HG03571 (cell line): ENCODE measurements around the gene OR2A5.
"Not testable (repeated sequence)": the region's sequence is repeated elsewhere in the genome, so short reads cannot be mapped to it uniquely, and the experiment has no call there.

ENCODE experiments used
- ATAC-seq: cut with Tn5 transposase; IDR thresholded peaks from one replicate; pipeline ENCODE4 v1.9.1; 2021; ENCODE audit not compliant: unreplicated experiment

The OR2A5 gene, protein sequence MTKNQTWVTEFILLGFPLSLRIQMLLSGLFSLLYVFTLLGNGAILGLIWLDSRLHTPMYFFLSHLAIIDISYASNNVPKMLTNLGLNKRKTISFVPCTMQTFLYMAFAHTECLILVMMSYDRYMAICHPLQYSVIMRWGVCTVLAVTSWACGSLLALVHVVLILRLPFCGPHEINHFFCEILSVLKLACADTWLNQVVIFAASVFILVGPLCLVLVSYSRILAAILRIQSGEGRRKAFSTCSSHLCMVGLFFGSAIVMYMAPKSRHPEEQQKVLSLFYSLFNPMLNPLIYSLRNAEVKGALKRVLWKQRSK

DNA sequence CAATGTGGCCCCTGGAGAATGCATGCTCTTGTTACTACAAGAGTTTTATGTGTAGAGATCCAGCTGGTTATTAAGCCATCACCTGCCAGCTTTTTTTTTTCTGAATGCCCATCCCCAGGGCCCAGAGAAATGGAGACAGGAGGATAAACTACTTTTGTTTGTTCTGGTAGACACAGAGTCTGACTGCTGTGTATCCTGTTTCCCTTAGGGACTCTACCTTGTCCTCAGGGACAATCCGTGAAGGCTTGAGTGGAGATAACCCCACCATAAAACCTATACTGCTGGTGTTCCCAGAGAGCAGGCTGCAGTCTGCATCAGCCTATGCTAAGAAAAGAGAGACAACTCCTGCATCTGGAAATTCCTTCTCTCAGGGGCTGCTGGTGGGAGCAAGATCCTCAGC is at the start of gene OR2A5:
OR2A5 (plus strand) TSS at position 301 of the 400 bp plus-strand sequence. CDS start 1,454 bp downstream, outside the sequence.
- no peak for ATAC-seq

DNA sequence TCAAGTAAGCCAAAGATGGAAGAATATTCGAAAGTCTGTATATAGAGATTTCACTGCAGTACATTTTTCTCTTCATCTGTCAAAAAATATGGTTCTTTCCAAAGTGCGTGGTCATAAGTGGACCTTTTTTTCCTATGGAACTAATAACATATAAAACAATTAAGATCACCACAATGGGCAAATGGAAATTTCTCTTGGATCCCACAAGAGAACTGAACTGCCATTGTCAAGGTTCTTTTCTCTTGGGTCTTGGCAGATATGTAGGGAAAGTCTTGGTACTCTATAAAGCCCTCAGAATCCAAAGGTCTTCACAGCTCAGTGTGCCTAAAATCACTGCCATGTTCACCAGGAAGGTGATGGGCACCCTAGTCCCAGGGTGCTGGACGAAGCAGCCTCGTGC is 48.7 kb upstream of the OR2A5 start, which contains the start of gene OR6B1:
OR6B1 (plus strand) TSS at position 301 of the 400 bp plus-strand sequence. CDS start 3,677 bp downstream, outside the sequence.
- no peak for ATAC-seq

DNA sequence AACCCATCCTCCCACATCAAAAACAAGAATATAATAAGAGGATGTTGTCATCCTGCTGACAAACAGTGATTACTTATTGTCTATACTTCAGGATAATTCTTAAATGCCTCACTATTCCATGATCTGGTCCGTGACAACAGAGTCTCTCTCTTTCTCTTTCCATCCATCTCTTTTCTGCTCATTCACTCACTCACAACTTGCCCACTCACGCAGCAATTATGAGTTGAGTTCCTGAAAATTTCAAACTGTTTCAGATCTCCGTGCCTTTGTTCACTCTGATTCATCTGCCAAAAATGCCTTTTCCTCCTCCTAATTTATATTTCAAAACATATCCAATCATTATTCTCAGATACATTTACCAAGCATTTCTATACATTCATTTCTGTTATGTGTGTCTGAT is 47.2 kb upstream of the OR2A5 start:
- ATAC-seq, result no peak

DNA sequence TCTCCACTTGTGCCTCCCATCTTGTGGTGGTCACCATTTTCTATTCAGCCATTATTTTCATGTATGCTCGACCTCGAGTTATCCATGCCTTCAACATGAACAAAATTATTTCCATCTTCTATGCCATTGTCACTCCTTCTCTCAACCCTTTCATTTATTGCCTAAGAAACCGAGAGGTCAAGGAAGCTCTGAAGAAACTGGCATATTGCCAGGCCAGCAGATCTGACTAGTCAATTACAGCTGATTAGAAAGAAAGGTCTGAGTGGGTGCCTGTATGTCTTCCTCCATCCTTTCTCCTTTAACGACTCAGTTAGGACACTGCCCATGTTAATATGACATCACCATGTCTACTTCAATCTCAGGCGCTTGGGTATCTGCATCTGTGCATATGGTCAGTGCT is 44.0 kb upstream of the OR2A5 start:
- ATAC-seq, result no peak

DNA sequence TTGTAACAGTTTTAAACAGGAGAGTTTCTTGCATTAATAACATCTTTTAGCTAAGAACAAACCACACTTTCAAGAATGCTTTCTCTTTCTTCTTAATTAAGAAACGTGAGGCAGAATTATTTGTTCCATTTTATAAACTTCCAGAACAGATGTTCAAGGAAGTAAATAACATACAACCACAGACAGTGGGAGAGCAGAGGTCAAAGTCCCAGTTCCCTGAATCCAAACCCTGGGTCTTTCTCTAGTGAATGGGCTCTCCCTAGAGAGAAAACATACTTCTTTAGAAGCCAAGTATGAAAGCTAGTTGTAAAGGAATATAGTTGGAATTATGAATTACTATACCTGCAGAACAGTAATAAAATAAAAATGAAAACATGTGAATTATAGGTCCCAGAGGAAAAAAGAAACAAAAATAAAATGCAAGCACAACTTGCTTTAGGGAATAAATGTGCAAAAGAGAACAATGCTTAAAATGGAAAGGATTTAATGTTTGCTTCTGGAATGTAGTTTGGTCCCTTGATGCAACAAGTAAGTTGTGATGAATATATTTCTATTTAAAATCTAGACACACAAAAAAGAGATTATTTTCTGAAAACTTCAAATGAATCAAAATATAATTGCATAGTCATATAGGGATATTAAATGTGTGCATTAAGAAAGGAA is 42.6 kb upstream of the OR2A5 start:
- no peak for ATAC-seq

DNA sequence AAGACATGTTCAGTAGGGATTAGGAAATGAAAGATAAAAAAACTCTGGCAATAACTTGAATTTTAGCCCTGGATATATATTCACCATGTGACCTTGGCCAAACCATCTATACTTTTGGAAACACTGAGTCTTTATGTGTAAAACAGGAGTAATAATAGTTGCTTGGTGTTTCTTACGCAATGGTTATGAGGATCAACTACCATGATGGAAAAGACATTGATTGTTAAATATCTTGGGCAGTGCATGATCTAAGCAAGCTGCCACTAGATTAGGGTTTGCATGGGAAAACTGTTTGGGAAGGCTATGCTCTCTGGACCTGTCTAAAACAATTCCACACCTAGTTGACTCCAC is 42.1 kb upstream of the OR2A5 start:
- no peak for ATAC-seq

DNA sequence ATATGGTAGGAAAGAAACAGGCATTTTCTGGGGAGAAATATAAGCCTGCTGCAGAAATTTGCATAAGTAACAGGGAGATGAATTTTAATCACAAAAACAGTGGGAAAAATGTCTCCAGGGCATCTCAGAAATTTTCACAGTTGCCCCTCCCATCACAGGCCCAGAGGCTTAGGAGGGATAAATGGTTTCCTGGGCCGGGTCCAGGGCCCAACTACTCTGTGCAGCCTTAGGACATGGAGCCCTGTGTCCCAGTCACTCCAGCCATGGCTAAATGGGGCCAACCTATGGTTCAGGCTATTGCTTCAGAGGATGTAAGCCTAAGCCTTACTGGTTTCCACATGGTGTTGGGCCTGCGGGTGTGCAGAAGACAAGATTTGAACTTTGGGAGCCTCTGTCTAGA is 39.4 kb upstream of the OR2A5 start:
- no peak for ATAC-seq

DNA sequence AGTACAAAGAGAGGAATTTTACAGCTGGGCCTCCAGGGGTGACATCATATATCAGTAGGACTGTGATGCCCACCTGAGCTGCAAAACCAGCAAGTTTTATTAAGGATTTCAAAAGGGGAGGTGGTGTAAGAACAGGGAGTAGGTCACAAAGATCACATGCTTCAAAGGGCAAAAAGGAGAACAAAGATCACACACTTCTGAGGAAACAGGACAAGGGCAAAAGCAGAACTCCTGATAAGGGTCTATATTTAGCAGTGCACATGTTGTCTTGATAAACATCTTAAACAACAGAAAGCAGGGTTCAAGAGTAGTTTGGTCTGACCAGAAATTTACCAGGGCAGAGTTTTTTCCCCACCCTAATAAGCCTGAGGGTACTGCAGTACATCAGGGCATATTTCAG is 38.7 kb upstream of the OR2A5 start:
- not testable (repeated sequence) for ATAC-seq

DNA sequence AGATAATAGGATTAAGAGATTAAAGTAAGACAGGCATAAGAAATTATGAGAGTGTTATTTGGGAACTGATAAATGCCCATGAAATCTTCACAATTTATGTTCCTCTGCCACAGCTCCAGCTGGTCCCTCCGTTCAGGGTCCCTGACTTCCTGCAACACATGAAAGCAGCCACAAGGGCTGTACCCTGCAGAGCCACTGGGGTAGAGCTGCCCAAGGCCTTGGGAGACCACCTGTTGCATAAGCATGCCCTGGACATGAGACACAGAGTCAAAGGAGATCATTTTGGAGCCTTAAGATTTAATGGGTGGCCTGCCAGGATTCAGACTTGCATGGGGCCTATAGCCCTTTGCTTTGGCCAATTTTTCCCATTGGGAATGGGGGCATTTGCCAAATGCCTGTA is 37.9 kb upstream of the OR2A5 start:
- ATAC-seq, result not testable (repeated sequence)

DNA sequence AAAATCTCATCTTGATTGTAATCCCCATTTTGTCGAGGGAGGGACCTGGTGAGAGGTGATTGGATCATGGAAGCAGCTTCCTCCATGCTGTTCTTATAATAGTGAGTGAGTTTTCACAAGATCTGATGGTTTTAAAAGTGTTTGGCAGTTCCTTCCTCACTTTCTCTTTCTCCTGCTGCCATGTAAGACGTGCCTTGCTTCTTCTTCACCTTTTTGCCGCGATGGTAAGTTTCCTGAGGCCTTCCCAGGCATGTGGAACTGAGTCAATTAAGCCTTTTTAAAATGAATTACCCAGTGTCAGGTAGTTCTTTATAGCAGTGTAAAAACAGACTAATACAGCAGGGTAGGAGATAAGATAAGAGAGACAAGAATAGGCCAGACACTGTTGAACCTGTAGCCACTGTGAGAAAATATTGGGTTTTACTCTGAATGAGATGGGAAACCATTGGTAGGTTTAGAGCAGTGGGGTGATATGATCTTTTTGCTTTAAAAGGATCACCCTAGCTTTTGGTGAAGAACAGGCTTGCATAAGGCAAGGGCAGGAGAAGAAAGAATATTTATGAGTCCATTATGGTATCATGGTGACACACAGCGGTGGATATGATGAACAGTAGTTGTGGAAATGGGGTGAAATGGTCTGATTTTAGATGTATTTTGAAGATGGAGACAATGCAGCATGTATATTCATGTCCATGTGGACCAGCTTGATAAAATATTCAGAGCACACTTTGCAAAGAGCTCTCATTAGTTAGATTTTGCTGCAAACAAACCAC is 37.1 kb upstream of the OR2A5 start:
- ATAC-seq, result no peak

DNA sequence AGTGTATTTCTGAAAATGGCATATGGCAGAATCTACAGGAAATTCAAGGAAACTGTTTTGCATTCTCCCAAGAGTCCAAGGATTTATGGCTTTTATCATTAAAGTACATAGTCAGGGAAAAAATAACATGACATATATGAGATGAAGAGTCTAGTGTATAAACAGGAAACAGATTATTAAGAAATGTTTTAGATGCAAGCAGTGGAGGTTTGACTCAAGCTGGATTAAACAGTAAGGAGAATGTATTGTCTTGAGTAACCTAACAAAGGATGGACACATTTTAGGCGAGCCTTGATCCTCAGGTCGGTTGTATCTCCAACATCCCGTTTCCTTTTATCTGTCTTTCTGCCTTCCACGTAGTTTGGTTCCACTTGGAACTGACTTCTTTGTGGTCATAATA is 30.7 kb upstream of the OR2A5 start:
- no peak for ATAC-seq

DNA sequence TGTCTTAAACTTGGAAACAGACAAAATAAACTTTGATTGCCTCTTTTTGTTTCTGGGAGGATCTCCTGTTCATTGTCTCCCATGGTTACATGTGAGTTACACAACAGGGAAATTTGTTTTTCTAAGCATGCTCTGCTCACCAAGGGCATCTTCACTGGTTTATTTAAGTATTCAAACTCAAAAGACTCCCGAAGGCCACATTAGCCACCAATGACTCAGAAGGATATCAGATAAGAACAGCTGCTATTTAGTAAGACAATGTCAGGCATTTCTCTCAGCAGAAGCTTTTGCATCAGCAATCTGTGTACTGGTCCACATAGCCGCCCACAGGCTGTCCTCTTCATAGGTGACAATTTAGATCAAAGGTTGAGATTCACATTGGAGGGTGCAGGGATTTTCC is 29.3 kb upstream of the OR2A5 start:
- no peak for ATAC-seq

DNA sequence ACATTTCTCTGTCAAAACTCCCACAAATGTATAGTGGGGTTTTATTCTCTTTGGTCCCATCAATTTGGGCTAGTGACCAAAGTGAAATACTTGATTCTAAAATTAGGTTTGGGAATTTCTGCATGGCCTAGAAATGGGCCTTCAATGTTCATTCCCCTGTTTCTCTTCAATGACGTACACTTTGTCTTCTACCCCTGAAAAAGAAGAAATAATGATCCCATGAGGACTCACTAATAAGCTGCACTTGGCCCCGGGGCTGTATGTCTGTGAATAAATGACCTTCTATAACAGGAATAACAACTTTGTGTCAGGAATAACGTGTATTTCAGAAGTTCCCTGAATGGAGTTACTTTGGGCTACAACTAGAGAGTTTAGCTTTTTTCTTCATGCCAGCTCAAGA is 28.4 kb upstream of the OR2A5 start:
- ATAC-seq, result no peak

DNA sequence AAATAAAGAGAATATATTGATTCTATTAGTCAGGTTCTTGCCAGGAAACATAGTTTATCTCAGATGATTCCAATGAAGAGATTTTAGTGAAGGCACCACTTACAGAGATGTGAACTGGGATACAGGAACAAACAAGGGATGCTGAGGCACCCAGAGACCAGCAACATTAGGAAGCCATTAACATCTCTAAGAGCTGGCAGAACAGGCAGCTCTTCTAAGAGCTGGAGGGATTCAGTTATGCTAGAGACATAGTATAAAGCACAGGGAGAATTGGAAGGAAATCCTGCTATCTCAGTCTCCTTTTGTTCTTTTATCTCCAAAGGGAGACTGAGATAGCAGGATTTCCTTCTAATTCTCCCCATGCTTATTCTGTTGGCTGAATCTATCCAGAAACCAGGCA is 26.6 kb upstream of the OR2A5 start:
- ATAC-seq, result no peak

DNA sequence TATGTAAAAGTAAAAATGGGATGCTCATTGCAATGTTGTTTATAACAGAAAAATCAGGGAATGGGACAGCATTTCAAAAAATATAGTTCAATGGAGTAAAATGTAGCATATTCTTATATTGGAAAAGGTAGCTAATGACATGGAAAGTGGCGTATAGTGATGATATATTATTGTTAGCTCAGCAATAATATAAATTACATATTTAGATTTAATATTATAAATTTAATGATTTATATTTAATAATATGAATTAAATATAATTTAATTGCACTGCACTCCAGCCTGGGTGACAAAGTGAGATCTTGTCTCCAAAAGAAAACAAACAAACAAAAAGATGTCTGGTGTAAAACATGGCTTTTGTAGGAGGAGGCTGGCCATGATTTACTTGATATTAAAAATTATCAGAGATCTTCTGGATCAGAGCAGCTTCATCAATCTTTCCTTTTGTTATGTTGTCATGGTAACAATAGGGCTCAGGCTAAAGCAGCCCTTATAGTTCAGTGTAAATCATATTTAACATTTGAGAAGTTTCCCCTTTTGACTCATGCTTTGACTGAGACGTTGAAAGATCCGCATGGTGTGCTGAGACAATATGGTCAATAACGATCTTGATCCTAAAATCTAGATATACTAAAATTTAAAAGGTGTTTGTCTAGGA is 25.4 kb upstream of the OR2A5 start:
- no peak for ATAC-seq

DNA sequence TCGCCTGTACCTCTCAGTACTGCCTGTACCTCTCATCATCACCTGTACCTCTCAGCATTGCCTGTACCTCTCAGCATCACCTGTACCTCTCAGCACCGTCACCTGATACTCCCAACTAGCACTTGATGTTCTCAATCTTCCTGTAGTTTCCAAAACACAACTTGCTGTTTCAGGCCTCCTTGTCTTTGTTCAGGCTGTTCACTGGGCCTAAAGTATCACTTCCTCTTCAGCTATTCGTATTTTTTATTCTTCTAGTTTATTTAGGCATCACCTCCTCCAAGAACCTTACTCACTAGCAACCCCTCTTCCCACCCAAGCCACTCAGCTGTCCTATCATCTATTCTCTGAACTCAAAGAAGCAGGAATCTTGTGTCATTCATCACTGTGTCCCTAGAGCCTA is 24.5 kb upstream of the OR2A5 start:
- no peak for ATAC-seq

DNA sequence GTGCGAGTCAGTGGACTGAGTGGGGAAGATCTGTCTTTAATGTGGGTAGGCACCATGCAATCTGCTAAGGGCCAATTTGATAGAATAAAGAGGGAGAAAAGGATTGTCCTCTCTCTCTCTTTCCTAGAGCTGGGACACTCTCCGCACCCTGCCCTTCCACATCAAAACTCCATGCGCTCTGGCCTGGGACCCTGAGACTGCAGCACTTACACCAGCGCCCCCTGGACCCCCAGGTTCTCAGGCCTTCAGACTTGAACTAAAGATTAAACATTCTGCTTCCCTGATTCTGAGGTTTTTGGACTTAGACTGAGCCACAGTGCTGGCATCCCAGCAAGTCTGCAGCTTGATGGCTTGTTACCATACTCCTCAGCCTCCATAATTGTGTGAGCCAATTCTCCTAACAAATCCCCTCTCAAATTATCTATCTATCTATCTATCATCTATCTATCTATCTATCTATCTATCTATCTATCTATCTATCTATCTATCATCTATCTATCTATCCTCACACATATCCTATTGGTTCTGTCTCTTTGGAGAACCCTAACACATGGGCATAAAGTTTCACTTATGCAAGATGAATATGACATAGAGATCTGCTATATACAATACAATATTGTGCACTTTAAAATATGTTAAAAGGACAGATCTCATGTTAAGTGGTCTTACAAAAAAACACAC is 22.4 kb upstream of the OR2A5 start:
- ATAC-seq, result no peak

DNA sequence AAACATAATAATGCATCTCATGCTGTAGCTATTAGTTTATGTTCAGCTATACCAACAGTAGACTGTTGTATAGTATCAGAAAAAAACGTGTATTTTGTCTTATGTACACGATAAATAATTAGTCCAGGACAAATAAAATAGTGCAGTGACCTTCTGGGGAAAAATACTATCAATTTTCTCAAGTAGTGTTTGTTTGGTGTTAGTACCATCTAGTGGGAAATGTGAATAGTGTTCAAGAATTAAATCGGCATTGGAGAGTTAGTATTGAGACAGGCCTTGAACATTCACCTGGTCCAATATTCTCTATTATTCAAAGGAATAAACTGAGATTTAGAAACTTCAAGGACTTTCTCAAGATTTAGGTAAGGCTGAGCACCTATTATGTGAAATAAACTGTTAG is 21.7 kb upstream of the OR2A5 start:
- no peak for ATAC-seq

DNA sequence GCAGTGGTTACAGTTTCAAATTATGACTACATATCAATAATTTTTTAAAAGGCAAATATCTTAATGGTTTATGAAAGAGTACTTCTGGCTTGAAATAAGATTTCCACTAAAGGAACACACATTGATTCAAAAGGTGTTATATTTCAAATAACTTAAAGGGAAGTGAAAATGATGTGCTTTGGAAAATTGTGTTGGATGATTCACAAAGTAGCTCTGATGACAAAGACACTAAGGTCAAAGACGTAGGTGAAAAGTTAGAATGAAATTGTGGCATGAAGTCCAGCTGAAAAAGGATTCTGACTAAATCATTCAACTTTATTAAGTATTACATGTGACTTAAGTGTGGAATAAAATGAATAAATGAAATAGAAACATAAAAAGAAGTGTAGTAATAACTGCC is 20.8 kb upstream of the OR2A5 start:
- no peak for ATAC-seq

DNA sequence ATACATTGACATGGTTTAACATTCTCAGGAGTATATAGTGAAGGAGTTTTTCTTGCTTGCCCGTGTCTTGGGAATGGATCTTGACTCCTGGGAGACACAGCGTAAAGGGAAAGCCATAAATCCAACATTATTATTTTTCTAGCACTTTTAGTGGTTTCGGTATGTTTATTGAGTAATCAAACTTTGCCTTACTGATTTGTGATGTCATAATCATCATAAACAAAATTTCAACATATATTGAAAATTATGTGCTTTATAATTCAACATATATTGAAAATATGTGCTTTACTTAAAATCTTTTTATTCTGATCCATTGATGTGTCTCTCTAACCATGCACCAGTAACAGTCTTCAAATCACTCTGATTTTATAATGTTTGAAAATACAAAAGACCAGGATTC is 20.2 kb upstream of the OR2A5 start:
- ATAC-seq, result no peak

DNA sequence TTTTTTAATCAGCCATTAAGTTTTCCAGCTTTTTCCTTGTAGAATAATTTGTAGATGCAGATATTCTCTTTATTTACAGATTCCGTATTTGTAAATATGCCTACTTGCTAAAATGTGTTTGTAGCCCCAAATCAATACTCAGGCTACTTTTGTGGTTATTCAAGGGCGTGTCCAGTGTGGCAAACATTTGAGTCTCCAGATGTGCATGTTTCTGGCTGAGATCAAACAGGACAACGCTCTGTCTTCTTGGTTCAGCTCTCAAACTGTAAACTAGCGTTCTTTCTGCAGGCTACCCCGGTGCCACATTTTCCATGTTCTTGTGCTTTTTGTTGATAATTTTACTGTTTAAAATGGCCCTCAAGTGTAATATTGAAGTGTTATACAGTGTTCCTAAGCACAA is 16.2 kb upstream of the OR2A5 start:
- ATAC-seq, result no peak
